H9 (cell line): Measurements from ENCODE around the gene MCL1. TPM values are rescaled to one million over a fixed set of nuclear protein-coding genes. Genes with fewer than 3 reads are reported as not detected.

Experiments
- DNase-seq: peaks from one replicate; pipeline ENCODE4 v3.0.0-alpha.2; 2017
- H2AFZ ChIP-seq: one replicate; pipeline ENCODE4 v1.6.1; 2013; ENCODE audit warnings: mild to moderate bottlenecking, low read length, control low read depth, moderate library complexity
- H2AK5ac ChIP-seq: 2 replicates; pipeline ENCODE4 v1.6.1; 2013; ENCODE audit warnings: low read length, control low read depth, mixed read lengths; ENCODE audit not compliant: insufficient read length
- H2BK120ac ChIP-seq: one replicate; pipeline ENCODE4 v1.6.1; 2013; ENCODE audit warnings: low read depth, mild to moderate bottlenecking, low read length, control low read depth, inconsistent platforms; ENCODE audit not compliant: poor library complexity, severe bottlenecking
- H2BK12ac ChIP-seq: 2 replicates; pipeline ENCODE4 v1.6.1; 2013; ENCODE audit warnings: low read length, control low read depth, mixed read lengths, low read depth; ENCODE audit not compliant: insufficient read length
- H2BK15ac ChIP-seq: 2 replicates; pipeline ENCODE4 v1.6.1; 2013; ENCODE audit warnings: low read depth, low read length, control low read depth
- H2BK20ac ChIP-seq: one replicate; pipeline ENCODE4 v1.6.1; 2013; ENCODE audit warnings: low read depth, mild to moderate bottlenecking, low read length, control low read depth, inconsistent platforms; ENCODE audit not compliant: poor library complexity, severe bottlenecking
- H2BK5ac ChIP-seq: 2 replicates; pipeline ENCODE4 v1.6.1; 2013; ENCODE audit warnings: low read length, control low read depth, mixed read lengths; ENCODE audit not compliant: insufficient read length
- H3K14ac ChIP-seq: 2 replicates; pipeline ENCODE4 v1.6.1; 2013; ENCODE audit warnings: low read length, control low read depth; ENCODE audit not compliant: insufficient read depth
- H3K18ac ChIP-seq: 2 replicates; pipeline ENCODE4 v1.6.1; 2013; ENCODE audit warnings: low read depth, mild to moderate bottlenecking, mixed read lengths, low read length, control low read depth; ENCODE audit not compliant: insufficient read length
- H3K23ac ChIP-seq: 2 replicates; pipeline ENCODE4 v1.6.1; 2013; ENCODE audit warnings: low read length, control low read depth, mixed read lengths, low read depth; ENCODE audit not compliant: insufficient read length
- H3K23me2 ChIP-seq: 2 replicates; pipeline ENCODE4 v1.6.1; 2013; ENCODE audit warnings: low read depth, mild to moderate bottlenecking, mixed read lengths, low read length, control low read depth; ENCODE audit not compliant: insufficient read length, poor library complexity, severe bottlenecking
- H3K27ac ChIP-seq: 2 replicates; pipeline ENCODE4 v1.5.1; 2013; ENCODE audit warnings: low read length, control low read depth, mixed read lengths, low read depth; ENCODE audit not compliant: insufficient read length
- H3K27me3 ChIP-seq: 2 replicates; pipeline ENCODE4 v1.6.1; 2013; ENCODE audit warnings: low read length, control low read depth, inconsistent platforms; ENCODE audit not compliant: insufficient read depth
- H3K4ac ChIP-seq: 2 replicates; pipeline ENCODE4 v1.6.1; 2013; ENCODE audit warnings: low read depth, mild to moderate bottlenecking, control low read depth, inconsistent platforms, low read length, moderate library complexity
- H3K4me1 ChIP-seq: 2 replicates; pipeline ENCODE4 v1.6.1; 2013; ENCODE audit warnings: low read length, control low read depth, inconsistent platforms; ENCODE audit not compliant: insufficient read depth
- H3K4me2 ChIP-seq: 2 replicates; pipeline ENCODE4 v1.6.1; 2013; ENCODE audit warnings: low read length, control low read depth, mixed read lengths; ENCODE audit not compliant: insufficient read length, insufficient read depth
- H3K56ac ChIP-seq: 2 replicates; pipeline ENCODE4 v1.6.1; 2013; ENCODE audit warnings: low read depth, mild to moderate bottlenecking, mixed read lengths, low read length, control low read depth; ENCODE audit not compliant: insufficient read length
- H3K79me1 ChIP-seq: 2 replicates; pipeline ENCODE4 v1.6.1; 2013; ENCODE audit warnings: low read depth, mild to moderate bottlenecking, moderate library complexity, low read length, control low read depth, inconsistent platforms; ENCODE audit not compliant: insufficient read depth, poor library complexity, severe bottlenecking
- H3K79me2 ChIP-seq: 2 replicates; pipeline ENCODE4 v1.6.1; 2013; ENCODE audit warnings: low read length, control low read depth, inconsistent platforms; ENCODE audit not compliant: insufficient read depth
- H3K9ac ChIP-seq: 2 replicates; pipeline ENCODE4 v1.6.1; 2013; ENCODE audit warnings: low read length, control low read depth, mixed read lengths; ENCODE audit not compliant: insufficient read length; ENCODE audit errors: extremely low read depth
- H3K9me3 ChIP-seq: one replicate; pipeline ENCODE4 v1.6.1; 2013; ENCODE audit warnings: low read depth, low read length, inconsistent platforms; ENCODE audit not compliant: control insufficient read depth
- H3T11ph ChIP-seq: one replicate; pipeline ENCODE4 v1.6.1; 2013; ENCODE audit warnings: mild to moderate bottlenecking, low read length, control low read depth, inconsistent platforms
- H4K20me1 ChIP-seq: one replicate; pipeline ENCODE4 v1.6.1; 2013; ENCODE audit not compliant: control insufficient read depth, insufficient read length, insufficient read depth
- H4K5ac ChIP-seq: 2 replicates; pipeline ENCODE4 v1.6.1; 2013; ENCODE audit warnings: low read depth, mild to moderate bottlenecking, mixed read lengths, low read length, control low read depth; ENCODE audit not compliant: insufficient read length
- H4K8ac ChIP-seq: replicated peaks from 2 replicates; pipeline ENCODE4 v1.6.1; 2013; ENCODE audit warnings: low read length, control low read depth, mixed read lengths, low read depth; ENCODE audit not compliant: insufficient read length
- H4K91ac ChIP-seq: 2 replicates; pipeline ENCODE4 v1.6.1; 2013; ENCODE audit warnings: low read depth, mild to moderate bottlenecking, moderate library complexity, mixed read lengths, low read length, control low read depth; ENCODE audit not compliant: insufficient read length
- H3K27ac Mint-ChIP-seq, 3 experiments: 2 replicates in 2 of 3; 3 replicates in 1 of 3; pipeline ENCODE4 v1.8.0; 2020 to 2021; ENCODE audit warnings: mixed read lengths in 3 of 3, mild to moderate bottlenecking in 1 of 3, moderate library complexity in 1 of 3
- H3K27me3 Mint-ChIP-seq: 2 replicates; pipeline ENCODE4 v1.8.0; 2021; ENCODE audit warnings: low read depth, mild to moderate bottlenecking, moderate library complexity, mixed read lengths
- H3K36me3 Mint-ChIP-seq, 3 experiments: 2 replicates in 2 of 3; 3 replicates in 1 of 3; pipeline ENCODE4 v1.8.0; 2020 to 2021; ENCODE audit warnings: low read depth in 3 of 3, mixed read lengths in 3 of 3; ENCODE audit not compliant: insufficient read depth in 1 of 3
- H3K4me1 Mint-ChIP-seq, 2 experiments: 2 replicates each; pipeline ENCODE4 v1.8.0; 2020; ENCODE audit warnings: mixed read lengths in 2 of 2
- H3K4me3 Mint-ChIP-seq, 2 experiments: 2 replicates in 1 of 2; 3 replicates in 1 of 2; pipeline ENCODE4 v1.8.0; 2020 to 2021; ENCODE audit warnings: mild to moderate bottlenecking in 2 of 2, mixed read lengths in 2 of 2, moderate library complexity in 1 of 2
- H3K9me3 Mint-ChIP-seq, 2 experiments: 2 replicates in 1 of 2; 3 replicates in 1 of 2; pipeline ENCODE4 v1.8.0; 2020; ENCODE audit warnings: mild to moderate bottlenecking in 2 of 2, mixed read lengths in 2 of 2, moderate library complexity in 1 of 2
- WGBS: extraction: QIAGEN DNeasy Blood & Tissue Kit; methylation state at CpG from one replicate; pipeline ENCODE4 v1.1.7; 2013; ENCODE audit warnings: missing lambda C conversion rate, low lambda C conversion rate, mixed read lengths; ENCODE audit not compliant: insufficient read length; ENCODE audit errors: extremely low coverage; 5-methylcytosine and 5-hydroxymethylcytosine counted together
- total RNA-seq: library from RNA; stranded (reverse); gene quantifications from 2 replicates; pipeline ENCODE4 v1.2.1, GENCODE V29; 2021
- TF ChIP-seq, protein P1 (sequence below): fragments of 200-600 bp; sonication (generic); conservative IDR thresholded peaks from 3 replicates; pipeline ENCODE4 v1.8.0; 2021; ENCODE audit warnings: antibody characterized with exemption, mild to moderate bottlenecking

Gene MCL1
- total RNA-seq, 1 experiment from 2014 or later: 247 TPM

DNA sequence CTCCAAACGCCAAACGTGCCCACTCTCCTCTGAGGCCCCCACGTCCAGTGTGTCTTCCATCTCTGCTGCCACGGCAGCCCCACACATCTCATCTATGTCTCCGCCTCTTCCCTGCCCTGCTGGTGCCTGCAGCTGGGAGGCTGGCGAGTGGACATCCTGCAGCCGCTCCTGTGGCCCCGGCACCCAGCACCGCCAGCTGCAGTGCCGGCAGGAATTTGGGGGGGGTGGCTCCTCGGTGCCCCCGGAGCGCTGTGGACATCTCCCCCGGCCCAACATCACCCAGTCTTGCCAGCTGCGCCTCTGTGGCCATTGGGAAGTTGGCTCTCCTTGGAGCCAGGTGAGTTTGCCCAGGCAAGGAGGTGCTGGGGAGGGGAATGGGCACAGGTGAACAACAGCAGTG, 21.6 kb downstream of the MCL1 start:
- H3K4me1 ChIP-seq: no peaks in the 10 kb centered on the region; the same call in 1 of the 2 replicates
- no peak overlapping the region for H3K9ac ChIP-seq
- no peak overlapping the region for H2BK15ac ChIP-seq
- Mint-ChIP-seq H3K27me3 (no peaks in the 10 kb centered on the region), H3K4me1 (peaks cover 22 to 35% of the 10 kb centered on the region in 2 experiments), H3K36me3 (peaks cover 3 to 5% (median 5%) of the 10 kb centered on the region in 3 experiments; a peak in 5 of 7 replicates), H3K9me3 (no peaks in the 10 kb centered on the region), H3K27ac (0 out of 7 replicates have a peak overlapping the region, but pooled peaks of 1 of the 3 experiments have one; percentile 17), H3K4me3 (no peak overlapping the region)
- H2BK20ac ChIP-seq: no peak overlapping the region
- no peak overlapping the region for H3K56ac ChIP-seq
- no peak overlapping the region for H2BK12ac ChIP-seq
- H3K18ac ChIP-seq: no peak overlapping the region
- H4K5ac ChIP-seq: no peak overlapping the region
- no peak overlapping the region for H4K8ac ChIP-seq
- H3K79me2 ChIP-seq: no peaks in the 10 kb centered on the region
- no peaks in the 10 kb centered on the region for H3K9me3 ChIP-seq
- no peak overlapping the region for H3K4me2 ChIP-seq
- H3K27me3 ChIP-seq: no peaks in the 10 kb centered on the region
- DNase-seq: peak; percentile 25
- H3T11ph ChIP-seq: no peak overlapping the region
- no peak overlapping the region for H3K4ac ChIP-seq
- H4K91ac ChIP-seq: no peak overlapping the region
- no CpG with 5 or more reads among the region's 15 CpGs for WGBS
- no peak overlapping the region for H3K23ac ChIP-seq
- no peak overlapping the region for H2AFZ ChIP-seq
- H3K27ac ChIP-seq: no peak overlapping the region
- H4K20me1 ChIP-seq: no peaks in the 10 kb centered on the region
- no peaks in the 10 kb centered on the region for H3K79me1 ChIP-seq
- H2BK5ac ChIP-seq: no peak overlapping the region
- TF ChIP-seq, protein P1, sequence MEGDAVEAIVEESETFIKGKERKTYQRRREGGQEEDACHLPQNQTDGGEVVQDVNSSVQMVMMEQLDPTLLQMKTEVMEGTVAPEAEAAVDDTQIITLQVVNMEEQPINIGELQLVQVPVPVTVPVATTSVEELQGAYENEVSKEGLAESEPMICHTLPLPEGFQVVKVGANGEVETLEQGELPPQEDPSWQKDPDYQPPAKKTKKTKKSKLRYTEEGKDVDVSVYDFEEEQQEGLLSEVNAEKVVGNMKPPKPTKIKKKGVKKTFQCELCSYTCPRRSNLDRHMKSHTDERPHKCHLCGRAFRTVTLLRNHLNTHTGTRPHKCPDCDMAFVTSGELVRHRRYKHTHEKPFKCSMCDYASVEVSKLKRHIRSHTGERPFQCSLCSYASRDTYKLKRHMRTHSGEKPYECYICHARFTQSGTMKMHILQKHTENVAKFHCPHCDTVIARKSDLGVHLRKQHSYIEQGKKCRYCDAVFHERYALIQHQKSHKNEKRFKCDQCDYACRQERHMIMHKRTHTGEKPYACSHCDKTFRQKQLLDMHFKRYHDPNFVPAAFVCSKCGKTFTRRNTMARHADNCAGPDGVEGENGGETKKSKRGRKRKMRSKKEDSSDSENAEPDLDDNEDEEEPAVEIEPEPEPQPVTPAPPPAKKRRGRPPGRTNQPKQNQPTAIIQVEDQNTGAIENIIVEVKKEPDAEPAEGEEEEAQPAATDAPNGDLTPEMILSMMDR: no peak
- H2BK120ac ChIP-seq: no peak overlapping the region
- peaks cover 11% of the 10 kb centered on the region for H3K23me2 ChIP-seq
- H2AK5ac ChIP-seq: no peak overlapping the region
- H3K14ac ChIP-seq: no peak overlapping the region
